ENCODE measurements around the gene MGST3. TPM values are rescaled to one million over a fixed set of nuclear protein-coding genes. Genes with fewer than 3 reads are reported as not detected.
A peak's percentile ranks its signal among the peaks of the same experiment; 100 is the strongest.
"Not testable (repeated sequence)": the region's sequence is repeated elsewhere in the genome, so short reads cannot be mapped to it uniquely, and the experiment has no call there.

Gene MGST3
- total RNA-seq, 1 donor from 2014 or later, result 628 TPM

GRCh38 chr1:165683848-165684485 lies 52.9 kb downstream of the MGST3 start:
- ATAC-seq, result no peak
- intact Hi-C loops (cut with DNase I), result no loop called here
- no peak for DNase-seq (ENCODE audit: missing footprints)

- DNase-seq (ENCODE audit: missing footprints), result no peak
- intact Hi-C loops (cut with DNase I), result no loop called here
- no peak for ATAC-seq
Observed at GRCh38 chr1:165686121-165686970, 55.3 kb downstream of the MGST3 start.

GRCh38 chr1:165686971-165687433 lies 56.0 kb downstream of the MGST3 start:
- DNase-seq (ENCODE audit: missing footprints) (no peak), ATAC-seq (no peak)
- intact Hi-C loops (cut with DNase I), result no loop called here

- intact Hi-C loops (cut with DNase I), result no loop called here
- no peak for ATAC-seq
- no peak for DNase-seq (ENCODE audit: missing footprints)
Observed at GRCh38 chr1:165688046-165688445, 57.0 kb downstream of the MGST3 start.

- no peak for DNase-seq (ENCODE audit: missing footprints)
- intact Hi-C loops (cut with DNase I), result loop anchor here (5.0 kb wide), 1 partner anchor 98 kb away; no protein-coding TSS in a partner anchor
- no peak for ATAC-seq
Observed at GRCh38 chr1:165695031-165695430, 64.0 kb downstream of the MGST3 start.

GRCh38 chr1:165696625-165697100 lies 65.6 kb downstream of the MGST3 start:
- intact Hi-C loops (cut with DNase I), result loop anchor here (5.0 kb wide), 1 partner anchor 99 kb away; no protein-coding TSS in a partner anchor
- ATAC-seq, result peak; percentile 59
- DNase-seq (ENCODE audit: missing footprints), result no peak

GRCh38 chr1:165697491-165697880 lies 66.5 kb downstream of the MGST3 start:
- no peak for ATAC-seq
- DNase-seq (ENCODE audit: missing footprints), result no peak
- intact Hi-C loops (cut with DNase I), result loop anchor here (5.0 kb wide), 1 partner anchor 100 kb away; no protein-coding TSS in a partner anchor

GRCh38 chr1:165697881-165698760 lies 67.1 kb downstream of the MGST3 start, which contains the start of gene ALDH9A1:
TSS of gene ALDH9A1 (minus strand) at chr1:165698562. CDS start at chr1:165698558, 4 bp downstream.
- DNase-seq (ENCODE audit: missing footprints) (peak; percentile 95), ATAC-seq (peak; percentile 98)
- intact Hi-C loops (cut with DNase I), result loop anchor here (2.0 to 5.0 kb wide), 3 partner anchors 67 to 101 kb away; partner anchors contain the start of genes MGST3 and TMCO1

- ATAC-seq, result no peak
- intact Hi-C loops (cut with DNase I), result loop anchor here (2.0 to 5.0 kb wide), 3 partner anchors 68 to 101 kb away; partner anchors contain the start of genes MGST3 and TMCO1
Observed at GRCh38 chr1:165698761-165699052, 67.7 kb downstream of the MGST3 start.

GRCh38 chr1:165699577-165699976 lies 68.5 kb downstream of the MGST3 start:
- ATAC-seq (no peak), DNase-seq (ENCODE audit: missing footprints) (no peak)
- intact Hi-C loops (cut with DNase I), result loop anchor here (2.0 to 5.0 kb wide), 3 partner anchors 69 to 102 kb away; partner anchors contain the start of genes MGST3 and TMCO1

More at GRCh38 chr1:165698761-165699052, 67.7 kb downstream of the MGST3 start:
- no peak for DNase-seq (ENCODE audit: missing footprints)

- ATAC-seq; intact Hi-C loops (cut with DNase I); DNase-seq (ENCODE audit: missing footprints): not testable (repeated sequence)
Observed at GRCh38 chr1:165701922-165702321, 70.9 kb downstream of the MGST3 start.

GRCh38 chr1:165703648-165704047 lies 72.6 kb downstream of the MGST3 start:
- no peak for DNase-seq (ENCODE audit: missing footprints)
- intact Hi-C loops (cut with DNase I), result no loop called here
- ATAC-seq, result no peak

Other genes with a start within 250 kb of the MGST3 start
- 3.1 TPM for gene RXRG, start 186.1 kb upstream of the MGST3 start, total RNA-seq
- 0.30 TPM for gene LRRC52, start 87.2 kb upstream of the MGST3 start, total RNA-seq
- 57.3 TPM for gene ALDH9A1, start 67.3 kb downstream of the MGST3 start, total RNA-seq
- gene TMCO1, start 137.6 kb downstream of the MGST3 start, total RNA-seq, result 47.3 TPM
- gene UCK2, start 196.4 kb downstream of the MGST3 start, total RNA-seq, result 8.4 TPM